H9 (cell line): Measurements from ENCODE around the gene ZNF735. TPM values are rescaled to one million over a fixed set of nuclear protein-coding genes. Genes with fewer than 3 reads are reported as not detected.

ENCODE experiments used
- DNase-seq: peaks from one replicate; pipeline ENCODE4 v3.0.0-alpha.2; 2017
- H2AFZ ChIP-seq: one replicate; pipeline ENCODE4 v1.6.1; 2013; ENCODE audit warnings: mild to moderate bottlenecking, low read length, control low read depth, moderate library complexity
- H2AK5ac ChIP-seq: 2 replicates; pipeline ENCODE4 v1.6.1; 2013; ENCODE audit warnings: low read length, control low read depth, mixed read lengths; ENCODE audit not compliant: insufficient read length
- H2BK120ac ChIP-seq: one replicate; pipeline ENCODE4 v1.6.1; 2013; ENCODE audit warnings: low read depth, mild to moderate bottlenecking, low read length, control low read depth, inconsistent platforms; ENCODE audit not compliant: poor library complexity, severe bottlenecking
- H2BK12ac ChIP-seq: 2 replicates; pipeline ENCODE4 v1.6.1; 2013; ENCODE audit warnings: low read length, control low read depth, mixed read lengths, low read depth; ENCODE audit not compliant: insufficient read length
- H2BK15ac ChIP-seq: 2 replicates; pipeline ENCODE4 v1.6.1; 2013; ENCODE audit warnings: low read depth, low read length, control low read depth
- H2BK20ac ChIP-seq: one replicate; pipeline ENCODE4 v1.6.1; 2013; ENCODE audit warnings: low read depth, mild to moderate bottlenecking, low read length, control low read depth, inconsistent platforms; ENCODE audit not compliant: poor library complexity, severe bottlenecking
- H2BK5ac ChIP-seq: 2 replicates; pipeline ENCODE4 v1.6.1; 2013; ENCODE audit warnings: low read length, control low read depth, mixed read lengths; ENCODE audit not compliant: insufficient read length
- H3K14ac ChIP-seq: 2 replicates; pipeline ENCODE4 v1.6.1; 2013; ENCODE audit warnings: low read length, control low read depth; ENCODE audit not compliant: insufficient read depth
- H3K18ac ChIP-seq: 2 replicates; pipeline ENCODE4 v1.6.1; 2013; ENCODE audit warnings: low read depth, mild to moderate bottlenecking, mixed read lengths, low read length, control low read depth; ENCODE audit not compliant: insufficient read length
- H3K23ac ChIP-seq: 2 replicates; pipeline ENCODE4 v1.6.1; 2013; ENCODE audit warnings: low read length, control low read depth, mixed read lengths, low read depth; ENCODE audit not compliant: insufficient read length
- H3K23me2 ChIP-seq: 2 replicates; pipeline ENCODE4 v1.6.1; 2013; ENCODE audit warnings: low read depth, mild to moderate bottlenecking, mixed read lengths, low read length, control low read depth; ENCODE audit not compliant: insufficient read length, poor library complexity, severe bottlenecking
- H3K27ac ChIP-seq: 2 replicates; pipeline ENCODE4 v1.5.1; 2013; ENCODE audit warnings: low read length, control low read depth, mixed read lengths, low read depth; ENCODE audit not compliant: insufficient read length
- H3K27me3 ChIP-seq: 2 replicates; pipeline ENCODE4 v1.6.1; 2013; ENCODE audit warnings: low read length, control low read depth, inconsistent platforms; ENCODE audit not compliant: insufficient read depth
- H3K4ac ChIP-seq: 2 replicates; pipeline ENCODE4 v1.6.1; 2013; ENCODE audit warnings: low read depth, mild to moderate bottlenecking, control low read depth, inconsistent platforms, low read length, moderate library complexity
- H3K4me1 ChIP-seq: 2 replicates; pipeline ENCODE4 v1.6.1; 2013; ENCODE audit warnings: low read length, control low read depth, inconsistent platforms; ENCODE audit not compliant: insufficient read depth
- H3K4me2 ChIP-seq: 2 replicates; pipeline ENCODE4 v1.6.1; 2013; ENCODE audit warnings: low read length, control low read depth, mixed read lengths; ENCODE audit not compliant: insufficient read length, insufficient read depth
- H3K56ac ChIP-seq: 2 replicates; pipeline ENCODE4 v1.6.1; 2013; ENCODE audit warnings: low read depth, mild to moderate bottlenecking, mixed read lengths, low read length, control low read depth; ENCODE audit not compliant: insufficient read length
- H3K79me1 ChIP-seq: 2 replicates; pipeline ENCODE4 v1.6.1; 2013; ENCODE audit warnings: low read depth, mild to moderate bottlenecking, moderate library complexity, low read length, control low read depth, inconsistent platforms; ENCODE audit not compliant: insufficient read depth, poor library complexity, severe bottlenecking
- H3K79me2 ChIP-seq: 2 replicates; pipeline ENCODE4 v1.6.1; 2013; ENCODE audit warnings: low read length, control low read depth, inconsistent platforms; ENCODE audit not compliant: insufficient read depth
- H3K9ac ChIP-seq: 2 replicates; pipeline ENCODE4 v1.6.1; 2013; ENCODE audit warnings: low read length, control low read depth, mixed read lengths; ENCODE audit not compliant: insufficient read length; ENCODE audit errors: extremely low read depth
- H3K9me3 ChIP-seq: one replicate; pipeline ENCODE4 v1.6.1; 2013; ENCODE audit warnings: low read depth, low read length, inconsistent platforms; ENCODE audit not compliant: control insufficient read depth
- H3T11ph ChIP-seq: one replicate; pipeline ENCODE4 v1.6.1; 2013; ENCODE audit warnings: mild to moderate bottlenecking, low read length, control low read depth, inconsistent platforms
- H4K20me1 ChIP-seq: one replicate; pipeline ENCODE4 v1.6.1; 2013; ENCODE audit not compliant: control insufficient read depth, insufficient read length, insufficient read depth
- H4K5ac ChIP-seq: 2 replicates; pipeline ENCODE4 v1.6.1; 2013; ENCODE audit warnings: low read depth, mild to moderate bottlenecking, mixed read lengths, low read length, control low read depth; ENCODE audit not compliant: insufficient read length
- H4K8ac ChIP-seq: replicated peaks from 2 replicates; pipeline ENCODE4 v1.6.1; 2013; ENCODE audit warnings: low read length, control low read depth, mixed read lengths, low read depth; ENCODE audit not compliant: insufficient read length
- H4K91ac ChIP-seq: 2 replicates; pipeline ENCODE4 v1.6.1; 2013; ENCODE audit warnings: low read depth, mild to moderate bottlenecking, moderate library complexity, mixed read lengths, low read length, control low read depth; ENCODE audit not compliant: insufficient read length
- H3K27ac Mint-ChIP-seq, 3 experiments: 2 replicates in 2 of 3; 3 replicates in 1 of 3; pipeline ENCODE4 v1.8.0; 2020 to 2021; ENCODE audit warnings: mixed read lengths in 3 of 3, mild to moderate bottlenecking in 1 of 3, moderate library complexity in 1 of 3
- H3K27me3 Mint-ChIP-seq: 2 replicates; pipeline ENCODE4 v1.8.0; 2021; ENCODE audit warnings: low read depth, mild to moderate bottlenecking, moderate library complexity, mixed read lengths
- H3K36me3 Mint-ChIP-seq, 3 experiments: 2 replicates in 2 of 3; 3 replicates in 1 of 3; pipeline ENCODE4 v1.8.0; 2020 to 2021; ENCODE audit warnings: low read depth in 3 of 3, mixed read lengths in 3 of 3; ENCODE audit not compliant: insufficient read depth in 1 of 3
- H3K4me1 Mint-ChIP-seq, 2 experiments: 2 replicates each; pipeline ENCODE4 v1.8.0; 2020; ENCODE audit warnings: mixed read lengths in 2 of 2
- H3K4me3 Mint-ChIP-seq, 2 experiments: 2 replicates in 1 of 2; 3 replicates in 1 of 2; pipeline ENCODE4 v1.8.0; 2020 to 2021; ENCODE audit warnings: mild to moderate bottlenecking in 2 of 2, mixed read lengths in 2 of 2, moderate library complexity in 1 of 2
- H3K9me3 Mint-ChIP-seq, 2 experiments: 2 replicates in 1 of 2; 3 replicates in 1 of 2; pipeline ENCODE4 v1.8.0; 2020; ENCODE audit warnings: mild to moderate bottlenecking in 2 of 2, mixed read lengths in 2 of 2, moderate library complexity in 1 of 2
- WGBS: extraction: QIAGEN DNeasy Blood & Tissue Kit; methylation state at CpG from one replicate; pipeline ENCODE4 v1.1.7; 2013; ENCODE audit warnings: missing lambda C conversion rate, low lambda C conversion rate, mixed read lengths; ENCODE audit not compliant: insufficient read length; ENCODE audit errors: extremely low coverage; 5-methylcytosine and 5-hydroxymethylcytosine counted together
- total RNA-seq: library from RNA; stranded (reverse); gene quantifications from 2 replicates; pipeline ENCODE4 v1.2.1, GENCODE V29; 2021
- TF ChIP-seq, protein P1 (sequence below): fragments of 200-600 bp; sonication (generic); conservative IDR thresholded peaks from 3 replicates; pipeline ENCODE4 v1.8.0; 2021; ENCODE audit warnings: antibody characterized with exemption, mild to moderate bottlenecking

Gene ZNF735
- total RNA-seq, 1 experiment from 2014 or later, result not detected

DNA sequence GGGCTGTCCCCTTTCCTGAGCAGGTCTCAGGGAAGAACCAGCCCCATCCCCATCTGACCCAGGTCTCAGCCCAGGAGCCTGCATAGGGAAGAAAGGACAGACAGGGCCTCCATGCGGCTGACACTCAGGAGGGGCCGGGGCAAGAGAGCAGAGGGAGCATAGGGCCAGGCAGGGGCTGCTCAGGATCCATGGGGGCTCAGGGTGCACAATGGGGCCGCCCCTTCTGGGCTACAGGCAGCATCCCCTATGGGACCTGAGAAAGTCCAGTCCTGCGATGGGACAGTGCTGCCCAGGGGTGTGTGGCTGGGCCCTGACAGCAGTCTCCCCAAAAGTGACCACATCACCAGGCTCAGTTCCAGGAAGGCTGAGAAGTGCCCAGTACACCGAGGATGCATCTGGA lies 32.7 kb upstream of the ZNF735 start:
- no peak overlapping the region for H2BK5ac ChIP-seq
- H3K36me3 Mint-ChIP-seq, result peaks cover 2 to 23% (median 7%) of the 10 kb centered on the region in 3 experiments; a peak in 4 of 7 replicates

More for the DNA sequence above, 32.7 kb upstream of the ZNF735 start:
- no CpG with 5 or more reads among the region's 5 CpGs for WGBS
- Histone ChIP-seq H3K23me2 (no peaks in the 10 kb centered on the region), H3K79me1 (no peaks in the 10 kb centered on the region), H3K9ac (no peak overlapping the region), H4K8ac (no peak overlapping the region), H4K5ac (no peak overlapping the region), H4K20me1 (no peaks in the 10 kb centered on the region), H3K9me3 (peaks cover 38% of the 10 kb centered on the region), H4K91ac (no peak overlapping the region), H3K4me1 (no peaks in the 10 kb centered on the region), H2BK120ac (no peak overlapping the region), H2BK20ac (no peak overlapping the region), H3T11ph (no peak overlapping the region), H3K4ac (no peak overlapping the region), H3K56ac (no peak overlapping the region), H2BK15ac (no peak overlapping the region), H2BK12ac (no peak overlapping the region), H3K23ac (no peak overlapping the region), H3K27me3 (no peaks in the 10 kb centered on the region), H3K79me2 (no peaks in the 10 kb centered on the region), H3K27ac (no peak overlapping the region), H3K4me2 (no peak overlapping the region), H3K18ac (no peak overlapping the region), H2AK5ac (no peak overlapping the region), H2AFZ (no peak overlapping the region), H3K14ac (no peak overlapping the region)
- no peak overlapping the region for H3K27ac Mint-ChIP-seq
- H3K9me3 Mint-ChIP-seq, result peaks cover 88 to 93% of the 10 kb centered on the region in 2 experiments
- H3K4me1 Mint-ChIP-seq, result no peaks in the 10 kb centered on the region
- TF ChIP-seq, protein P1, sequence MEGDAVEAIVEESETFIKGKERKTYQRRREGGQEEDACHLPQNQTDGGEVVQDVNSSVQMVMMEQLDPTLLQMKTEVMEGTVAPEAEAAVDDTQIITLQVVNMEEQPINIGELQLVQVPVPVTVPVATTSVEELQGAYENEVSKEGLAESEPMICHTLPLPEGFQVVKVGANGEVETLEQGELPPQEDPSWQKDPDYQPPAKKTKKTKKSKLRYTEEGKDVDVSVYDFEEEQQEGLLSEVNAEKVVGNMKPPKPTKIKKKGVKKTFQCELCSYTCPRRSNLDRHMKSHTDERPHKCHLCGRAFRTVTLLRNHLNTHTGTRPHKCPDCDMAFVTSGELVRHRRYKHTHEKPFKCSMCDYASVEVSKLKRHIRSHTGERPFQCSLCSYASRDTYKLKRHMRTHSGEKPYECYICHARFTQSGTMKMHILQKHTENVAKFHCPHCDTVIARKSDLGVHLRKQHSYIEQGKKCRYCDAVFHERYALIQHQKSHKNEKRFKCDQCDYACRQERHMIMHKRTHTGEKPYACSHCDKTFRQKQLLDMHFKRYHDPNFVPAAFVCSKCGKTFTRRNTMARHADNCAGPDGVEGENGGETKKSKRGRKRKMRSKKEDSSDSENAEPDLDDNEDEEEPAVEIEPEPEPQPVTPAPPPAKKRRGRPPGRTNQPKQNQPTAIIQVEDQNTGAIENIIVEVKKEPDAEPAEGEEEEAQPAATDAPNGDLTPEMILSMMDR, result no peak
- DNase-seq, result no peak
- H3K27me3 Mint-ChIP-seq, result no peaks in the 10 kb centered on the region; the same call in 1 of the 2 replicates
- H3K4me3 Mint-ChIP-seq, result no peak overlapping the region
